ENCODE data around the gene CAPZB.

Gene CAPZB

DNA sequence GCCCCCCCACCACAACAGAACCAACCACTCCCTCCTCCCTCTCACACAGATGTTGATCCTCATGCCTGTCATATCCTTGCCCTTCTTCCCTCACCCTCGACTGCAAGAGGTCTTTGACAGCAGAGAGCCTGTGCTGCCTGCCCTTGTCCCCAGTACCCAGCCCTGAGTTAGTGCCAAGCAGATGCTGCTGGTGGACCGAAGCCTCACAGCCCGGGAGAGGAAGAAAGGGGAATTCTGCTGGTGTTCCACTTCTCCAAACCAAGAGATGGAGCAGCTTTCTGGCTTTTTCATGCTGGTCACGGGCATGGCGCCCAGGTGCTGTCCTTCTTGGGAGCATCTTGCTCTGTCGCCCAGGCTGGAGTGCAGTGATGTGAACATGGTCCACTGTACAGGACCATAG lies 104.1 kb downstream of the CAPZB start:
- no peak for DNase-seq

- no peak for DNase-seq
Measured at GRCh38 chr1:19377812-19378718, 107.3 kb downstream of the CAPZB start.

DNA sequence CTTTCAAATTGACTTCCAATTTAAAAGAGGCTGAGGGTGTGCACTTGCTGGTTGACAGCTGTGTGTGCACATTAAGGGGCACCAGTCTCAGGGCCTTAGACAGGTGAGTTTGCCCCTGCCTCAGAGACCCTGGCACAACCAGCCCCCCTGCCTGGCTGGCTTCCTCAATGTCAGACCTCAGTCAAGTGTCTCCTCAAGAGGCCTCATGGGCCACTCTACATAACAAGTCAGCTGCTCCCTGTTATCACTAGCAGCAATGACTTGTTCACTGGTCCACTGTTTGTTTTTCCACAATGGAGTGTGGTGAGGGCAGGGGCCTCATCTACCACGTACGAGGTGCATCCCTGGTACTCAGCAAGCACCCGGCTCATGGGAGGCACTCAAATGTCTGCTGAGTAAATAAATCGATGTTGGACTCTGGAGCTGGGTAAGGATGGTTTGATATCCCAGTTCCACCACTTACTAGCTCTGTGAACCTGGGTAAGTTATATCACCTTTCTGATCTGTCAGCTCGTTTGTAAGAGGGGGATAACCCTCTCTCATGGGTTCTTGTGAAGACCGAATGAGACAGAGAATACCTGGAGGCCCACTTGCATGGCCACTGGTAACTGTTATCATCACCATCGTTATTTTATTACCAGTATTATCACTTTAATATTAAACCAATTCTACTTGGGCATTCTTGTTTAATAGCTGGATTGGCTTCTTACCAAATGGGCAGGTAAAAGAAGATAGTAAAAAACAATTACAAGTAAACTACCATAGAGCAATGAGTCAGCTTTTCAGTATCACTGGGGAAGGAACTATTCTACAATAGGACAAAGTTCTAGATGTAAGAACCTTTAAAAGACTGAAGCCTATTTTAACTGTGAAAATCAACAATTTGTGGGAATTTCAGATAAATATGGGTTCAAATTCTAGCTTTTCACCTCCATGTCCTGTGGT lies 108.6 kb downstream of the CAPZB start:
- no peak for DNase-seq

- no peak for DNase-seq
Measured at GRCh38 chr1:19375631-19376400, 109.5 kb downstream of the CAPZB start.

- DNase-seq = no peak
Measured at GRCh38 chr1:19374926-19375325, 110.4 kb downstream of the CAPZB start.

DNA sequence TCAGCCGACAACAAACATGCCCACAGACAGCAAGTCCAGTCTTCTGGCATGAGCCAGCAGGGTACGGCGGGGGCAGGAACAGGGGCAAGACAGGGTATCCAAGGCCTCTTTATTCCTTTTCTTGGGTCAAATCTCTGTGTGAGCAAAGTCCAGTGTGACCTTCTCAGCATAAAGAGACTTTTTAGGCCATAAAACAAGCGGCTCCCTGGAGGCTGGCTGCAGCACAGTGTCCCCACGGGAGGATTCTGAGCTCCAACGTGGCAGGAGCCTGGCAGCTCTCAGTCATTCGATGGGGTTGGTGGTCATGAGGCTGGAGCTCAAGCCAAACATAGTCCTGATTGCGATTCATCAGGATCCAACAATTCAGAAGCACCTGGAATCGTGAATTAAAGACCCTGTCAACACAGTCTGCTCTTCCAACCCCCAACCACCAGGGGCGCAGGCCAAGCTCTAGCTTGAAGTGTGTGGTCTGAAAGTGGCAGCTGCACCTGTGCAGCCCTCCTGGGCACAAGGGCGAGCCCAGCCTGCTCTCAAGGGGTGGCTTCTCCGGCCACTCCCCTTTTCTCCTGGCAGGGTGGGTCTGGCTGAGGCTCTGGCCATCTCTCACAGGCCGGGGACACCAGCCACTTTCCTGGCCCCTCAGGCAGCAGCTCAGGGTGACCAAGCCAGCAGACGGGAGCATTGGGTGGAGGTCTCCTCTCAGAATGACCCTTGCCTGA lies 111.1 kb downstream of the CAPZB start:
- no peak for DNase-seq

DNA sequence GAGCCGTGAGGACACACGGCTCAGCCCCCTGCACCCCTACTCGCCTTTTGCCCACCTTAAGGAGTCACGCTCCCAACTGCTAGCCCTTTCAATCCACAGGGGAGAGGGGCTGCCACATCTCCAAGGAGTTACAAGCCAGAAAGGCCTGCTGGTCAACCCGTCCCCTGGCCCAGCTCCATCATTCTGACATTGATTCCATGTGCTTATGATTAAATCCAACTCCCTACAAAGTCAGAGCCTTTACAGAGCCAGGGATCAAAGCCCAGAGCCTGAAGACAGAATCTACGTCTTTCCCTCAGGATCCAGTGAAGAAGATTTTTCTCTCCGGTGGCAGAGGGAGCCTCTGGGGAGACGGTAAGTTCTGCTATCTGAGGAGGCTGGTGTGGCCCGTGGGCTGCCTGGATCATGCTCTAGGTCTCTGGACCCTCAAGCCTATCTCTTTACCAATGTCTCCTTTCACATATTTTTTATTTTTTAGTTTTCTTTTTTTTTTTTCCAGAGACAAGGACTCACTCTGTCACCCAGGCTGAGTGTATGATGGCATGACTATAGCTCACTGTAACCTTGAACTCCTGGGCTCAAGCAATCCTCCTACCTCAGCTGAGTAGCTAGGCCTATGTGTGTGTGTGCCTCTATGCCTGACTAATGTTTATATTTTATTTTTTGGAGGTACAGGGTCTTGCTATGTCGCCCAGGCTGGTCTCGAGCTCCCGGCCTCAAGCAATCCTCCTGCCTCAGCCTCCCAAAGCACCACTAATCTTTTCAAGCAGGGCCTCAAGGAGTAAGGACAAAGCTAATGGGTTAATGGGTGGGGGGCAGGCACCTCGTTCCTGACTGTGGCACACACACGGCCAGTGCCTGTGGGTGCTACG lies 111.9 kb downstream of the CAPZB start:
- no peak for DNase-seq

- DNase-seq = no peak
Measured at GRCh38 chr1:19372602-19373001, 112.7 kb downstream of the CAPZB start.

- no peak for DNase-seq
Measured at GRCh38 chr1:19372136-19372514, 113.2 kb downstream of the CAPZB start.

GRCh38 chr1:19371226-19372135 lies 113.9 kb downstream of the CAPZB start:
- no peak for DNase-seq

DNA sequence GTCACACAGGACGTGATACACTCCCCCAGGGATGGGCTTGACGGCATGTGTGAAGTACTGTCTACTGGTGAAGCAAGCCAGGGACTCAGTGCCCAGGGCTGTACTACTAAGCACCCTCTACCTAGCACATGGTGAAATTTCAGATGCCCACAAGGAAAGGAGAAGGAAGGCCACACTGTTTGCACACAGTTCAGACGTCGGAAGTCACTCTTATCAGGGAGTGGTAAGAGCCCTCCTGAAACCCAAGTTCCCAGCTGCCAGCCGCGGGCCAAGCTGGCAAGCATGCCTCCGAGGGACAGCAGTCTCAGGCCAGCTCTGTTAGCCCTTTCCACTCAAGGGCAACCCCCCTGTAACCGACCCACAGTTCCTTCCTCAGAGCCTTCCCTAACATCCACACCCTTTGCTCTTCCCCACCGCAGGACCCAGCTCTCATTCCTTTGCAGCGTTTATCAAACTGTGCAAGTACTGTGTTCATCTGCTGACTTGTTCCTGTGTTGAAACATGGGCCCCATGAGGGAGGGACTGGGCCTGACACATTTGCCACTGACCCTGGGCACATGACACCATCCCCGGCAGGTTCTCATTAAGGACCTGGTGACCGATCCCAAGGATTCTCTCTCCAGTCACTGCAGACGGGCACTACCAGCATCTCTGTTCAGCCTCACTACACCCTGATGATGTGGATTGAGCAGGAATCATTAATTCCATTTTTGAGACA lies 114.7 kb downstream of the CAPZB start:
- no peak for DNase-seq

GRCh38 chr1:19369396-19370090 lies 115.8 kb downstream of the CAPZB start:
- DNase-seq = no peak

DNA sequence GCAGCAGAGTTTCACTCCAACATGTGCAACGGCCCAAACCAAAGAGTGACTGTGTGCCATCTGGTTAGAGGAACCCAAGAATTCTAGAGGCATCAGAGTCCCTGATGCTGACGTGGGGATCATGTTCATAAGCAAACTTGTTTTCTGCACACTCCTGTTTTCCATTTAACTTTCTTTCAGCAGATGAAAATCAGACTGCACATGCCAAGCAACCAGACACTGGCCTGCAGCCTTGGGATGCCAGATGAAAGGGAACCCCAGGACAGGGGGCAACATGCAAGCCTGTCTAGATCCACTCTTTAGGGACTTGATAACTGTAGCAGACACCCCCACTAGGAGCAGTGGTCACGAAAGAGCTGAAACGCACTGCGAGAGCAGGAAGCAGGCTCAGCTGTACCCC lies 116.4 kb downstream of the CAPZB start:
- no peak for DNase-seq

- DNase-seq = no peak
Measured at GRCh38 chr1:19368050-19368449, 117.3 kb downstream of the CAPZB start.

DNA sequence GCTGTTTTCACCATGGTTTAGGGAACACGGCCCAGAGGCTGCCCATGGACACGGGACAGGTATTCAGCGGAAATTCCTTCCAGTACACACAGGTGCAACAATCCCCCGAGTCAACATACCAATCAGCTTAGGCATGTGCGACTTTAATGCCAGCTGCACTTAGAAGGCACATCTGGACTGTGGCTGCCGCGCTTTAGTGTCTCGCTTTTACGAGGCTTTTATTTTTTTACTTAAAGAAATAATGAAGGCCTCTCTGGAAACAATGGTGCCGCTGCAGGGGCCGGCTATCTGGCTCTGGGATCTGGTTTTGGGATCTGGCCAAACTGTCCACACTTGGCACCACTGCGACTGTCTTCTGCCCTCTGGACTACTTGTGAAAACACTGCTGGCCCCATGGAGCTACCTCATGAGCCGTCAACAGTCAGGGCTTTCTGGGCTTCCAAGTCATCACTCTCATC lies 117.7 kb downstream of the CAPZB start:
- DNase-seq = no peak

DNA sequence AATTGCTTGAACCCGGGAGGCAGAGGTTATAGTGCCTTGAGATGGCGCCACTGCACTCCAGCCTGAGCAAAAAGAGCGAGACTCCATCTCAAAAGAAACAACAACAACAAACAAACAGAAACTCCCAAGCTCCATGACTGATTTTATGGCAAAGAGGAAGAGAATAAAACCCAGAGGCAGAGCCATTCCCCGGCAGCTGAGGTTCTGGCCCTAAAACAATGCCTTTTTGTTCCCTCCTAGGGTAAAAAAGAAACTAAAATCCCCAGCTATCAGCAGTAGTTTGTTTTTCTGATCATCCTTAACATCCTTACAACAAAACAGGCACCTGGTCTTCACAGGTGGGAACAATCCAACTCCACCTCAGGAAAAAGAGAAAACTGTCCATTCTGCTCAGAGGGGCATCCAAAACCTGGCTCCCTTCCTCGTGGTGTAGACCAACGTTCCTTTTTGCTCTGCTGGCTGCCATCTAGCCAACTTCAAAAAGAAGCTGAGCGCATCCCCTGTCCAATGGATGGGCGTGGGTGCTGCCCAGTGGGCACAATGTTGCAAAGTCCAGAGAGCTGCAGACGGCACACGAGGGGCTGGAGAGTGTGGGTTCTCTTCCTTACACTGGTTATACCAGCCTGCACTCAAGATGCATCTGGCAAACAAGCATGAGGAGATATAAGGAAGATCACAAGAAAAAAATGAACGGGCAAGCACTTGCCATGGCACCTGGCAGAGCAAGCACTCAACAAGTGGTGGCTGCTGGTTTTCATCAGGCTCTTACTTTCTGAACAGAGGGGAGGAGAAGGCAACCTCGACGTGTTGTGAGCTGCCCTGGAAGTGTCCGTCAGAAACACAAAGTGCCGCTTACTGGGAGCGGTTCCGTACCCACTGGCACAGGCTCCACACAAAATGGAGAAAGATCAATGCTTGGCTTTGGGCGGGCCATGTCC lies 118.5 kb downstream of the CAPZB start:
- DNase-seq = no peak

- DNase-seq = no peak
Measured at GRCh38 chr1:19365721-19366120, 119.6 kb downstream of the CAPZB start.
